Peyer's patch (tissue), 4 donors: Measurements from ENCODE around the gene PAX2. TPM values are rescaled to one million over a fixed set of nuclear protein-coding genes. Genes with fewer than 3 reads are reported as not detected.

Source experiments
- DNase-seq, 3 donors: peaks; one replicate each; pipeline ENCODE4 v3.0.0-alpha.2; 2017 to 2019
- H3K27ac ChIP-seq, 4 donors: fragments of 200-600 bp; sonication (generic); one replicate each; pipeline ENCODE4 v1.5.1; 2016 to 2019
- H3K27me3 ChIP-seq, 2 donors: fragments of 200-600 bp; sonication (generic); one replicate each; pipeline ENCODE4 v1.5.1; 2019
- H3K36me3 ChIP-seq, 3 donors: fragments of 200-600 bp; sonication (generic); one replicate each; pipeline ENCODE4 v1.5.1; 2016 to 2019
- H3K4me1 ChIP-seq, 4 donors: fragments of 200-600 bp; sonication (generic); one replicate each; pipeline ENCODE4 v1.5.1; 2016 to 2019
- H3K4me3 ChIP-seq, 4 donors: fragments of 200-600 bp; sonication (generic); 1 replicate in 3 of 4; 2 replicates in 1 of 4; pipeline ENCODE4 v1.5.1; 2016 to 2019; ENCODE audit warnings: mild to moderate bottlenecking in 1 of 4
- H3K9me3 ChIP-seq, 4 donors: fragments of 200-600 bp; sonication (generic); one replicate each; pipeline ENCODE4 v1.5.1; 2016 to 2019; ENCODE audit warnings: mild to moderate bottlenecking in 1 of 4
- POLR2A ChIP-seq, 2 donors: fragments of 450-650 bp; IDR thresholded peaks; one replicate each; pipeline ENCODE4 v1.5.1; 2017; ENCODE audit warnings: antibody characterized with exemption in 2 of 2, mild to moderate bottlenecking in 2 of 2, moderate library complexity in 2 of 2
- total RNA-seq, 4 donors: library from RNA; depleted of rRNA; stranded (reverse); fragments of >200 nt; gene quantifications; one replicate each; pipeline ENCODE4 v1.1.0, GENCODE V29; 2016
- TF ChIP-seq, protein P1 (sequence below), 6 experiments: fragments of 450-650 bp in 4 of 6; fragments of 200-600 bp in 2 of 6; sonication (generic) in 1 of 6; IDR thresholded peaks; one replicate each; pipeline ENCODE4 v1.5.1; 2017 to 2019; ENCODE audit warnings: antibody characterized with exemption in 6 of 6, mild to moderate bottlenecking in 3 of 6, moderate library complexity in 1 of 6

PAX2 gene
- total RNA-seq, 4 donors from 2014 or later = not detected

DNA sequence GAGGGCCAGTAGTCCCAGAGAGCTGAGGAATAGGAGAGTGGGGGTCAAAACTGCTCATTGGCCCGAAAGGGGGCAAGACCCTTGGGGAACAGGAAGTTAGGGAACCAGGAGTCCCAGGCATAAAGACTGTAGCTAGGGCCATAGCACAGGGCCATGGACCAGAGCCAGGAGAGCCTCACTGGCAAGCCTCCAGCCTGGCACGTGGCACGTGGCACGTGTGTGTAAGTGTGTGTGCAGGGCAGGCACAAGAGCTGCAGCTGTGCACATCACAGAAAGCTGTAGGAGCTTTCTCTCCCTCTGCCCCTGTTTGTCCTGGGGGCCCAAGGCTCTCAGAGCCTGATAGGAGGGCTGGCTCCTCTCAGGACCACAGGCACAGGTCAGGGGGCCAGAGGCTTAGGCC, 119.6 kb downstream of the PAX2 start:
- no peak overlapping the region for H3K27ac ChIP-seq
- H3K36me3 ChIP-seq = no peaks in the 10 kb centered on the region
- TF ChIP-seq, protein P1, sequence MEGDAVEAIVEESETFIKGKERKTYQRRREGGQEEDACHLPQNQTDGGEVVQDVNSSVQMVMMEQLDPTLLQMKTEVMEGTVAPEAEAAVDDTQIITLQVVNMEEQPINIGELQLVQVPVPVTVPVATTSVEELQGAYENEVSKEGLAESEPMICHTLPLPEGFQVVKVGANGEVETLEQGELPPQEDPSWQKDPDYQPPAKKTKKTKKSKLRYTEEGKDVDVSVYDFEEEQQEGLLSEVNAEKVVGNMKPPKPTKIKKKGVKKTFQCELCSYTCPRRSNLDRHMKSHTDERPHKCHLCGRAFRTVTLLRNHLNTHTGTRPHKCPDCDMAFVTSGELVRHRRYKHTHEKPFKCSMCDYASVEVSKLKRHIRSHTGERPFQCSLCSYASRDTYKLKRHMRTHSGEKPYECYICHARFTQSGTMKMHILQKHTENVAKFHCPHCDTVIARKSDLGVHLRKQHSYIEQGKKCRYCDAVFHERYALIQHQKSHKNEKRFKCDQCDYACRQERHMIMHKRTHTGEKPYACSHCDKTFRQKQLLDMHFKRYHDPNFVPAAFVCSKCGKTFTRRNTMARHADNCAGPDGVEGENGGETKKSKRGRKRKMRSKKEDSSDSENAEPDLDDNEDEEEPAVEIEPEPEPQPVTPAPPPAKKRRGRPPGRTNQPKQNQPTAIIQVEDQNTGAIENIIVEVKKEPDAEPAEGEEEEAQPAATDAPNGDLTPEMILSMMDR (IDR thresholded peaks at IDR 0.05) = no peak
- no peak for TF ChIP-seq POLR2A (IDR thresholded peaks at IDR 0.05)
- H3K4me1 ChIP-seq = no peaks in the 10 kb centered on the region
- DNase-seq = peak in 1 of 3 donors; percentile 59
- H3K27me3 ChIP-seq = no peaks in the 10 kb centered on the region
- no peak overlapping the region for H3K4me3 ChIP-seq
- no peaks in the 10 kb centered on the region for H3K9me3 ChIP-seq

DNA sequence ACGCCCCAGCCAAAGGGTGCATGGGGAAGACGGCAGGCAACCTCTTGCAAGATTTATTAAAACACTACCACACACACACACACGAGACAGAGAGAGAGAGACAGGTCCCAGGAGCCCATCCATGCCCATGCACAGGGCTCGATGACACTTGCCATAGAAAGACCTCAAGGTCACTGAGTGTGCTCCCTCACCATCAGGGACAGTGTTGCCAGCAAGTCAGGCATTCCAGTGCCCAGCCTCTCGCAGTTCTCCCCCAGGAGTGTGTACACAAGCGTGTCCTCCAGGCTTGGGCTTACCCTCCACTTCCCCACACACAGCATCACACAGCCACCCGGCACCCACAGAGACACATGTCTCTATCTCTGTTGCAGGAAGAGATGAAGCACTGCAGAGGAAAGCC, 120.6 kb downstream of the PAX2 start:
- DNase-seq = no peak
- Histone ChIP-seq H3K4me3 (no peak overlapping the region), H3K27me3 (no peaks in the 10 kb centered on the region), H3K9me3 (no peaks in the 10 kb centered on the region), H3K27ac (no peak overlapping the region), H3K36me3 (no peaks in the 10 kb centered on the region), H3K4me1 (no peaks in the 10 kb centered on the region)
- TF ChIP-seq, protein P1 (IDR thresholded peaks at IDR 0.05) = no peak
- TF ChIP-seq POLR2A (IDR thresholded peaks at IDR 0.05) = no peak

DNA sequence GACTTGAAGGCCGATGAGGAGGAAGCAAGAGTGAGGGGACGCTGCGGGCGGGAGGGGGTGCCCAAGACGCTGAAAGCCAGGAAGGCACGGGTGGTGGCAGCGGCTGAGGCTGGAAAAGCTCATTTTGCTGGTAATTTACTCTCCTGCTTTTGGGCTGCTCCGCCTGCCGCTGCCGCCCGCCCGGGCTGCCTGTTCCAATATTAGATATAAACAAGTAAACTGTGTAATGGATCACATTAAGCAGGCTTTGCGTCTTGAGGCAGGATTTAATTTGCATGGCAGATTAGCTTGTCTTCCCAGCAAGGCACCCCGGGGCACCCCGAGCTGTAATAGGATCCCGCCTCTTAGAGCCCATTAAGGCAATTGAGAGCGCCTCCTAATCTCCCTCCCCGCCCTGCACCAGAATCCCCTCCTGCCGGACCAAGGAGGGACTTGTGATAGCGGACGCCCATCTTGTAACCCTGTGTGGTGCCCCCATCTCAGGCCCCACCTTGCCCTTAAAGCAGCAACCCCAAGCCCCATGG, 121.3 kb downstream of the PAX2 start:
- Histone ChIP-seq H3K36me3 (no peaks in the 10 kb centered on the region), H3K4me3 (no peak overlapping the region), H3K27ac (no peak overlapping the region), H3K27me3 (no peaks in the 10 kb centered on the region), H3K4me1 (no peaks in the 10 kb centered on the region), H3K9me3 (no peaks in the 10 kb centered on the region)
- no peak for TF ChIP-seq POLR2A (IDR thresholded peaks at IDR 0.05)
- TF ChIP-seq, protein P1 (IDR thresholded peaks at IDR 0.05) = no peak
- DNase-seq = no peak

DNA sequence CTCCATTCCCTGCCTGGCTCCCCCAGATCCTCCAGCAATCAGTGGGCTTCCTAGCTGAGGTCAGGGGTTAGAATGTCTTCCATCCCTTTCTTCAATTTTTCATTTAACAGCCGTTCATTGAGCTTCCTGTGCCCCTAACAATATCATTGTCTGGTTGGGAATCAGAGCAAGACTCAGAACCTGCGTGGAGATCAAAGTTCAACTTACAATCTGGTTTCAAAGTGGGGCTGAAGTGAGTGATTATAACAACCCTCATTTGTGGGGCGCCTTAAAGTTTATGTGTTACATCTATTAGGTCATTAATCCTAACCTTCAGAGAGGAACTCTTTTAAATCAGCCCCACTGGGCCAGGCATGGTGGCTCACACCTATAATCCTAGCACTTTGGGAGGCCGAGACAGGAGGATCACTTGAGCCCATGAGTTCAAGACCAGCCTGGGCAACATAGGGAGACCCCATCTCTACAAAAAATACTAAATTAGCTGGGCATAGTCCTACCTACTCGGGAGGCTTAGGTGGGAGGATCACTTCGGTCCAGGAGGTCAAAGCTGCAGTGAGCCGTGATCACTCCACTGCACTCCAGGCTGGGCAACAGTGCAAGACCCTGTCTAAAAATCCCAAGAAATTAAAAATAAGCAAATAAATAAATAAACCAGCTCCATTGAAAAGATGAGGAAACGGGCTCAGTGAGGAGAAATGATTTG, 122.0 kb downstream of the PAX2 start:
- Histone ChIP-seq H3K4me1 (no peaks in the 10 kb centered on the region), H3K4me3 (no peak overlapping the region), H3K9me3 (no peaks in the 10 kb centered on the region), H3K27ac (no peak overlapping the region), H3K27me3 (no peaks in the 10 kb centered on the region), H3K36me3 (no peaks in the 10 kb centered on the region)
- TF ChIP-seq, protein P1 (IDR thresholded peaks at IDR 0.05) = no peak
- no peak for TF ChIP-seq POLR2A (IDR thresholded peaks at IDR 0.05)
- no peak for DNase-seq

DNA sequence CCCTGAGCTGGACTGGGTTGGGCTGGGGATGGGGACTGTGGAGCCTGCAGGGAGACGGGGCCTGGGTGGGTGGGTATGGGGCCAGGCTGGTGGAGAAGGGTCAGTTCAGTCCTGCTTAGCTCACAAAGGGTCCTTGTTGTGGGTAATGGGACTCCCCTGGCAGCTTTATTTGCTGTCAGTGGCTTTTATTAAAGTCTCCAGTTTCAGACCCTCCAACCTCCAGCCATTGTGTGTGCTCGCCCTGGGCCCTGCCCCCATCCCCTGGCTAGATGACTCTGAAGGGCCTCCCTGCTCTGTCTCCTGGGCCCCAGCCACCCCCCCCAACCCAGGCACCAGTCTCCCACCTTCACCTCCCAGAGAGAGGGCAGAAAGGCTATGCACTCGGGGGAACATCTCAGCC, 123.0 kb downstream of the PAX2 start:
- no peak for DNase-seq
- Histone ChIP-seq H3K27me3 (no peaks in the 10 kb centered on the region), H3K4me1 (no peaks in the 10 kb centered on the region), H3K27ac (no peak overlapping the region), H3K36me3 (no peaks in the 10 kb centered on the region), H3K4me3 (no peak overlapping the region), H3K9me3 (no peaks in the 10 kb centered on the region)
- TF ChIP-seq, protein P1 (IDR thresholded peaks at IDR 0.05) = no peak
- TF ChIP-seq POLR2A (IDR thresholded peaks at IDR 0.05) = no peak
